HepG2 (cell line): ENCODE measurements around the gene MYO1C. TPM values are rescaled to one million over a fixed set of nuclear protein-coding genes. Genes with fewer than 3 reads are reported as not detected.

Experiments used
- ATAC-seq: fragments of 200-7000 bp; cut with Tn5 transposase; 3 replicates; pipeline ENCODE4 v1.9.1; 2020; ENCODE audit warnings: mild to moderate bottlenecking, moderate library complexity
- BruUV-seq: library from RNA; stranded (reverse); fragments of 400-500 nt; replicated peaks from 2 replicates; lab custom pipeline; 2021; lab: Mats Ljungman, UMichigan
- CTCF ChIA-PET: fragments of 300-600 bp; formaldehyde crosslinking; extraction: SDS; loops from one replicate; lab custom pipeline; 2021; ENCODE audit warnings: low total read pairs, inconsistent platforms, low intra/inter-chr PET ratio; lab: Yijun Ruan, JAX
- POLR2A ChIA-PET: fragments of 350-600 bp; sonication (Branson Sonifier 250); formaldehyde crosslinking; loops from one replicate; lab custom pipeline; 2020; ENCODE audit warnings: antibody characterized with exemption, inconsistent platforms; lab: Yijun Ruan, JAX
- DNase-seq: peaks from one replicate; pipeline ENCODE4 v3.0.0-alpha.2; 2015; ENCODE audit warnings: low spot score
- FAIRE-seq: peaks from 3 replicates; lab custom pipeline; 2011; peaks lifted over from hg19 to GRCh38; lab: Jason Lieb, UNC
- H2AFZ ChIP-seq: one replicate; pipeline ENCODE4 v1.6.1; 2011; ENCODE audit warnings: low read length, inconsistent platforms
- H3K27ac ChIP-seq: fragments of 300-600 bp; 3 replicates; pipeline ENCODE4 v1.8.0; 2011; ENCODE audit warnings: mixed run types, mild to moderate bottlenecking, mixed read lengths, low read length, inconsistent platforms; ENCODE audit not compliant: insufficient read depth; ENCODE audit errors: extremely low read length
- H3K27me3 ChIP-seq, 2 experiments: fragments of 200-600 bp in 1 of 2; 2 replicates in 1 of 2; 3 replicates in 1 of 2; pipeline versions ENCODE4 v1.6.0 to v1.8.0; 2011; ENCODE audit warnings: low read length in 2 of 2, mild to moderate bottlenecking in 2 of 2, moderate library complexity in 2 of 2, inconsistent platforms in 1 of 2; ENCODE audit not compliant: insufficient read depth in 2 of 2, control insufficient read depth in 1 of 2
- H3K36me3 ChIP-seq, 2 experiments: fragments of 200-600 bp in 1 of 2; replicated peaks in 1 of 2; 2 replicates in 1 of 2; 3 replicates in 1 of 2; pipeline versions ENCODE4 v1.5.1 to v1.8.0; 2011; ENCODE audit warnings: low read length in 2 of 2, inconsistent platforms in 1 of 2; ENCODE audit not compliant: insufficient read depth in 2 of 2, control insufficient read depth in 1 of 2
- H3K4me1 ChIP-seq: 2 replicates; pipeline ENCODE4 v1.5.1; 2012; ENCODE audit warnings: low read length, inconsistent platforms; ENCODE audit not compliant: insufficient read depth
- H3K4me2 ChIP-seq: 2 replicates; pipeline ENCODE4 v1.6.0; 2011; ENCODE audit warnings: low read depth, low read length, inconsistent platforms
- H3K4me3 ChIP-seq, 3 experiments: fragments of 200-600 bp in 1 of 3; sonication (generic), shearing (Covaris generic) in 1 of 3; replicated peaks in 1 of 3; 2 replicates each; pipeline ENCODE4 v1.5.1; 2011 to 2016; ENCODE audit warnings: low read length in 3 of 3, inconsistent platforms in 2 of 3, low read depth in 2 of 3, mild to moderate bottlenecking in 2 of 3, control low read depth in 1 of 3, mixed read lengths in 1 of 3; ENCODE audit not compliant: insufficient read depth in 1 of 3
- H3K79me2 ChIP-seq: one replicate; pipeline ENCODE4 v1.6.1; 2011; ENCODE audit warnings: low read length, inconsistent platforms; ENCODE audit not compliant: insufficient read depth
- H3K9ac ChIP-seq: 2 replicates; pipeline ENCODE4 v1.6.0; 2011; ENCODE audit warnings: mild to moderate bottlenecking, low read depth, low read length, inconsistent platforms; ENCODE audit not compliant: insufficient read depth
- H3K9me3 ChIP-seq: 2 replicates; pipeline ENCODE4 v1.5.1; 2012; ENCODE audit warnings: mild to moderate bottlenecking, low read length
- H4K20me1 ChIP-seq: 2 replicates; pipeline ENCODE4 v1.6.0; 2011; ENCODE audit warnings: inconsistent platforms, mild to moderate bottlenecking, low read length, moderate library complexity; ENCODE audit not compliant: insufficient read depth
- CEBPG ChIP-seq: IDR thresholded peaks from 2 replicates; pipeline ENCODE4 v1.6.1; 2016
- DMAP1 ChIP-seq: IDR thresholded peaks from 2 replicates; pipeline ENCODE4 v1.6.1; 2016
- ETV5 ChIP-seq: IDR thresholded peaks from 2 replicates; pipeline ENCODE4 v1.6.1; 2018; ENCODE audit warnings: missing biosample characterization, missing genetic modification reagents, inconsistent platforms, borderline replicate concordance
- FOXK1 ChIP-seq: sonication (generic); formaldehyde crosslinking; IDR thresholded peaks from 2 replicates; pipeline ENCODE4 v1.4.0; 2020; ENCODE audit warnings: low read depth, missing genetic modification reagents, borderline replicate concordance
- JUND ChIP-seq: sonication (generic); formaldehyde crosslinking; IDR thresholded peaks from 2 replicates; pipeline ENCODE4 v1.8.0; 2022; ENCODE audit warnings: mild to moderate bottlenecking, missing genetic modification reagents
- KAT8 ChIP-seq: IDR thresholded peaks from 2 replicates; pipeline ENCODE4 v1.6.1; 2016; ENCODE audit warnings: missing genetic modification reagents, missing compliant biosample characterization
- KLF13 ChIP-seq: sonication (generic); formaldehyde crosslinking; IDR thresholded peaks from 2 replicates; pipeline ENCODE4 v1.4.0; 2020; ENCODE audit warnings: mild to moderate bottlenecking, missing genetic modification reagents
- KLF16 ChIP-seq, 2 experiments: sonication (generic) in 1 of 2; formaldehyde crosslinking in 1 of 2; IDR thresholded peaks; 2 replicates each; pipeline versions ENCODE4 v1.6.1 to v1.8.0; 2016 to 2023; ENCODE audit warnings: missing genetic modification reagents in 2 of 2, missing compliant biosample characterization in 1 of 2
- NFRKB ChIP-seq: fragments of 450-650 bp; IDR thresholded peaks from 2 replicates; pipeline ENCODE4 v1.6.1; 2017
- RXRB ChIP-seq: IDR thresholded peaks from 2 replicates; pipeline ENCODE4 v1.6.1; 2016; ENCODE audit warnings: borderline replicate concordance, missing genetic modification reagents, missing compliant biosample characterization
- TARDBP ChIP-seq: sonication (generic); formaldehyde crosslinking; IDR thresholded peaks from 2 replicates; pipeline ENCODE4 v1.8.0; 2022; ENCODE audit warnings: mild to moderate bottlenecking, missing genetic modification reagents
- TGIF2 ChIP-seq: IDR thresholded peaks from 2 replicates; pipeline ENCODE4 v1.6.1; 2016; ENCODE audit warnings: control low read depth, missing compliant biosample characterization
- THAP8 ChIP-seq: sonication (generic); formaldehyde crosslinking; IDR thresholded peaks from 2 replicates; pipeline ENCODE4 v1.5.1; 2020; ENCODE audit warnings: missing genetic modification reagents, mild to moderate bottlenecking, borderline replicate concordance
- XRCC5 ChIP-seq: fragments of 200-400 bp; formaldehyde crosslinking; optimal IDR thresholded peaks from 2 replicates; pipeline ENCODE3; 2017; ENCODE audit warnings: mild to moderate bottlenecking, low read length
- ZBTB25 ChIP-seq: IDR thresholded peaks from 2 replicates; pipeline ENCODE4 v1.6.1; 2018; ENCODE audit warnings: missing genetic modification reagents
- ZBTB49 ChIP-seq: sonication (generic); formaldehyde crosslinking; IDR thresholded peaks from 2 replicates; pipeline ENCODE4 v1.4.0; 2020; ENCODE audit warnings: missing genetic modification reagents, borderline replicate concordance
- ZNF251 ChIP-seq: sonication (generic); formaldehyde crosslinking; IDR thresholded peaks from 2 replicates; pipeline ENCODE4 v1.9.0; 2021; ENCODE audit warnings: mild to moderate bottlenecking, missing genetic modification reagents
- WGBS: methylation state at CpG from one replicate; pipeline ENCODE4 v1.1.6; 2017; ENCODE audit warnings: low lambda C conversion rate; 5-methylcytosine and 5-hydroxymethylcytosine counted together
- in situ Hi-C: cut with HindIII; loops from 2 replicates; pipeline ENCODE4 v1.10.0; 2017; ENCODE audit warnings: low pct_unique_long_range_greater_than_20kb; ENCODE audit not compliant: extremely low pct_ligation_motif_present
- intact Hi-C: fragments of 100-400 bp; cut with micrococcal nuclease; formaldehyde crosslinking; loops from one replicate; pipeline ENCODE4 v1.10.0; 2022; ENCODE audit not compliant: unreplicated experiment
- polyA plus RNA-seq, 8 experiments: library from polyadenylated mRNA; depleted of rRNA in 3 of 8; stranded (reverse) in 7 of 8; unstranded in 1 of 8; fragments of >200 nt; fragmentation: Illumina TruSeq in 4 of 8; extraction: Trizol in 4 of 8; gene quantifications; 2 replicates each; pipeline versions ENCODE4 v1.2.1 to v1.2.3, GENCODE V29; 2011 to 2016; ENCODE audit warnings: low read depth in 4 of 8, missing spikeins in 1 of 8, mixed read lengths in 1 of 8; ENCODE audit not compliant: insufficient read depth in 1 of 8
- total RNA-seq, 5 experiments: library from RNA; depleted of rRNA; stranded (reverse); fragments of >200 nt; fragmentation: Illumina TruSeq; extraction: Trizol; gene quantifications; 2 replicates each; pipeline ENCODE4 v1.2.3, GENCODE V29; 2016; ENCODE audit warnings: low read depth in 1 of 5
- TF ChIP-seq, protein P1 (sequence below), 2 experiments: fragments of 450-650 bp in 1 of 2; sonication (generic) in 1 of 2; formaldehyde crosslinking; IDR thresholded peaks; 2 replicates each; pipeline versions ENCODE4 v1.5.0 to v1.8.0; 2020 to 2022; ENCODE audit warnings: mild to moderate bottlenecking in 1 of 2, missing genetic modification reagents in 1 of 2

The MYO1C gene
- total and polyA plus RNA-seq, 2 of the 13 experiments (the other 11 are each of a cell fraction or from before 2014, with no cell fraction given) = 22.7 to 40.8 TPM

GRCh38 chr17:1515640-1516387 is 23.3 kb upstream of the MYO1C start:
- H3K36me3 ChIP-seq = peaks cover 0 to 6% of the 10 kb centered on the region in 2 experiments; a peak in 4 of 5 replicates
- ChIA-PET POLR2A (interaction anchor here (0.6 to 3.2 kb wide), 23 partner anchors 10 to 201 kb away, joined by 3 to 21 read pairs (median 6); partner anchors contain the start of genes CRK, MYO1C, PITPNA and RILP), CTCF (interaction anchor here (1.2 to 1.7 kb wide), 2 partner anchors 60 to 151 kb away, joined by 7 to 9 read pairs; partner anchors contain the start of gene CRK)
- H3K4me1 ChIP-seq = peaks cover 17% of the 10 kb centered on the region
- peak; percentile 93 for FAIRE-seq
- H4K20me1 ChIP-seq = no peaks in the 10 kb centered on the region
- intact Hi-C loops = loop anchor here (1.0 to 5.0 kb wide), 4 partner anchors 28 to 151 kb away; partner anchors contain the start of gene PITPNA
- BruUV-seq = TSS peak; percentile 72
- H3K27ac ChIP-seq = peak overlapping the region; percentile 53
- H3K9ac ChIP-seq = peak overlapping the region; percentile 78
- H3K9me3 ChIP-seq = no peaks in the 10 kb centered on the region
- ATAC-seq = peak; percentile 60
- H3K4me2 ChIP-seq = peak overlapping the region; percentile 96
- H3K27me3 ChIP-seq = no peaks in the 10 kb centered on the region; a peak in 1 of 5 replicates
- WGBS = under 1% methylated on average over 26 of the region's 31 CpGs
- in situ Hi-C loops = loop anchor here (5.0 to 10.0 kb wide), 2 partner anchors 149 to 241 kb away; partner anchors contain the start of genes BHLHA9 and TRARG1
- peaks cover 15% of the 10 kb centered on the region for H3K79me2 ChIP-seq
- peak; percentile 71 for DNase-seq
- H2AFZ ChIP-seq = peak overlapping the region; percentile 18
- peak overlapping the region; percentile 96 to 100 (median 97) for H3K4me3 ChIP-seq
- 0 out of 2 replicates have a peak, but pooled peaks have one; percentile 5 for TF ChIP-seq CEBPG (CRISPR knock-in tag)
- 0 out of 4 replicates have a peak, but pooled peaks of 1 of the 2 experiments have one; percentile 11 for TF ChIP-seq KLF16 (CRISPR knock-in tag; IDR thresholded peaks at IDR 0.05)
- peak; percentile 19; the same call in 1 of the 2 replicates for TF ChIP-seq KAT8 (CRISPR knock-in tag)
- peak; percentile 45 for TF ChIP-seq XRCC5
- TF ChIP-seq ETV5 = peak; percentile 29; the same call in 1 of the 2 replicates
- peak; percentile 30; the same call in 1 of the 2 replicates for TF ChIP-seq RXRB (CRISPR knock-in tag)
- TF ChIP-seq ZNF251 (CRISPR knock-in tag) = no peak
- 0 out of 2 replicates have a peak, but pooled peaks have one; percentile 78 for TF ChIP-seq KLF13 (CRISPR knock-in tag)
- TF ChIP-seq ZBTB49 (CRISPR knock-in tag) = no peak
- no peak for TF ChIP-seq JUND
- peak; percentile 49; the same call in 1 of the 2 replicates for TF ChIP-seq ZBTB25
- TF ChIP-seq TGIF2 = peak; percentile 33; the same call in 1 of the 2 replicates
- 0 out of 2 replicates have a peak, but pooled peaks have one; percentile 12 for TF ChIP-seq DMAP1 (CRISPR knock-in tag)
- TF ChIP-seq NFRKB = no peak
- TF ChIP-seq FOXK1 (CRISPR knock-in tag) = peak; percentile 75; the same call in 1 of the 2 replicates
- TF ChIP-seq THAP8 (CRISPR knock-in tag) = no peak
- TF ChIP-seq TARDBP = no peak
- TF ChIP-seq, protein P1, sequence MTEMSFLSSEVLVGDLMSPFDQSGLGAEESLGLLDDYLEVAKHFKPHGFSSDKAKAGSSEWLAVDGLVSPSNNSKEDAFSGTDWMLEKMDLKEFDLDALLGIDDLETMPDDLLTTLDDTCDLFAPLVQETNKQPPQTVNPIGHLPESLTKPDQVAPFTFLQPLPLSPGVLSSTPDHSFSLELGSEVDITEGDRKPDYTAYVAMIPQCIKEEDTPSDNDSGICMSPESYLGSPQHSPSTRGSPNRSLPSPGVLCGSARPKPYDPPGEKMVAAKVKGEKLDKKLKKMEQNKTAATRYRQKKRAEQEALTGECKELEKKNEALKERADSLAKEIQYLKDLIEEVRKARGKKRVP (CRISPR knock-in tag; IDR thresholded peaks at IDR 0.05) = no peak
